ENCODE data around the gene PCCB. TPM values are rescaled to one million over a fixed set of nuclear protein-coding genes. Genes with fewer than 3 reads are reported as not detected.

PCCB gene
- total and polyA plus RNA-seq, 2 donors (not counting 1 experiment from before 2014, with no cell fraction given): 12.1 to 15.5 TPM

GRCh38 chr3:136237961-136238649, 12.0 kb upstream of the PCCB start:
- no peak overlapping the region for H3K27ac ChIP-seq (ENCODE audit: low read length in 2 of 2)
- no peak for ATAC-seq (ENCODE audit: low read depth)
- no peaks in the 10 kb centered on the region for H3K36me3 ChIP-seq (replicated peaks in 1 of 2; ENCODE audit: control extremely low read depth in 1 of 2, control insufficient read depth in 1 of 2, extremely low read depth in 1 of 2, insufficient read depth in 2 of 2, low read length in 1 of 2)
- Mint-ChIP-seq H3K27ac (no peak overlapping the region), H3K4me1 (no peaks in the 10 kb centered on the region), H3K4me3 (no peak overlapping the region), H3K9me3 (ENCODE audit: insufficient read depth) (no peaks in the 10 kb centered on the region), H3K27me3 (peaks cover 17% of the 10 kb centered on the region)
- no peaks in the 10 kb centered on the region for H3K27me3 ChIP-seq (replicated peaks in 1 of 4; ENCODE audit: control extremely low read depth in 1 of 4, control insufficient read depth in 3 of 4, insufficient read depth in 4 of 4, low read length in 3 of 4)
- no peak overlapping the region for H2AFZ ChIP-seq (ENCODE audit: insufficient read depth, low read depth, low read length, poor library complexity, severe bottlenecking)
- ChIA-PET POLR2A (no interaction called here), CTCF (no interaction called here)
- no peaks in the 10 kb centered on the region for H3K4me1 ChIP-seq (ENCODE audit: control insufficient read depth in 2 of 2, insufficient read depth in 2 of 2, low read length in 2 of 2)
- no CpG with 5 or more reads among the region's 4 CpGs for WGBS (ENCODE audit: insufficient coverage)
- intact Hi-C loops (cut with micrococcal nuclease): no loop called here
- DNase-seq: no peak
- no peak overlapping the region for H3K4me2 ChIP-seq (replicated peaks; ENCODE audit: low read depth, low read length, poor library complexity, severe bottlenecking)
- H3K4me3 ChIP-seq (ENCODE audit: control extremely low read depth in 1 of 5, extremely low read depth in 1 of 5, insufficient read depth in 1 of 5, low read depth in 2 of 5, low read length in 4 of 5): no peak overlapping the region
- no peaks in the 10 kb centered on the region for H4K20me1 ChIP-seq (ENCODE audit: control insufficient read depth, insufficient read depth, low read length, poor library complexity, severe bottlenecking)
- no peak overlapping the region for H3K9ac ChIP-seq (ENCODE audit: low read length)
- H3K9me3 ChIP-seq (ENCODE audit: control extremely low read depth in 1 of 3, control insufficient read depth in 2 of 3, insufficient read depth in 1 of 3, low read length in 2 of 3): no peaks in the 10 kb centered on the region
- TF ChIP-seq CTCF (IDR thresholded peaks at IDR 0.05) (no peak), EZH2 (IDR thresholded peaks at IDR 0.05; ENCODE audit: borderline replicate concordance, insufficient read depth, low read depth, low read length, poor library complexity, severe bottlenecking) (no peak)
- no peaks in the 10 kb centered on the region for H3K79me2 ChIP-seq (ENCODE audit: control insufficient read depth, insufficient read depth, low read length)

- no peak overlapping the region for H3K9ac ChIP-seq (ENCODE audit: low read length)
- no peak for ATAC-seq (ENCODE audit: low read depth)
- no peak overlapping the region for H2AFZ ChIP-seq (ENCODE audit: insufficient read depth, low read depth, low read length, poor library complexity, severe bottlenecking)
- H3K4me3 Mint-ChIP-seq: no peak overlapping the region
- no peak overlapping the region for H3K4me3 ChIP-seq (ENCODE audit: control extremely low read depth in 1 of 5, extremely low read depth in 1 of 5, insufficient read depth in 1 of 5, low read depth in 2 of 5, low read length in 4 of 5)
- no peaks in the 10 kb centered on the region for H3K79me2 ChIP-seq (ENCODE audit: control insufficient read depth, insufficient read depth, low read length)
- H3K9me3 ChIP-seq (ENCODE audit: control extremely low read depth in 1 of 3, control insufficient read depth in 2 of 3, insufficient read depth in 1 of 3, low read length in 2 of 3): no peaks in the 10 kb centered on the region
- WGBS (ENCODE audit: insufficient coverage): no CpG with 5 or more reads among the region's 1 CpG
- no peaks in the 10 kb centered on the region for H3K36me3 ChIP-seq (replicated peaks in 1 of 2; ENCODE audit: control extremely low read depth in 1 of 2, control insufficient read depth in 1 of 2, extremely low read depth in 1 of 2, insufficient read depth in 2 of 2, low read length in 1 of 2)
- no peaks in the 10 kb centered on the region for H4K20me1 ChIP-seq (ENCODE audit: control insufficient read depth, insufficient read depth, low read length, poor library complexity, severe bottlenecking)
- POLR2A ChIA-PET: no interaction called here
- H3K27me3 Mint-ChIP-seq: peaks cover 17% of the 10 kb centered on the region
- no peak for DNase-seq
- no peak overlapping the region for H3K27ac ChIP-seq (ENCODE audit: low read length in 2 of 2)
- H3K27ac Mint-ChIP-seq: no peak overlapping the region
- no peaks in the 10 kb centered on the region for H3K9me3 Mint-ChIP-seq (ENCODE audit: insufficient read depth)
- intact Hi-C loops (cut with micrococcal nuclease): no loop called here
- no peak overlapping the region for H3K4me2 ChIP-seq (replicated peaks; ENCODE audit: low read depth, low read length, poor library complexity, severe bottlenecking)
- no peaks in the 10 kb centered on the region for H3K27me3 ChIP-seq (replicated peaks in 1 of 4; ENCODE audit: control extremely low read depth in 1 of 4, control insufficient read depth in 3 of 4, insufficient read depth in 4 of 4, low read length in 3 of 4)
- CTCF ChIA-PET: no interaction called here
- no peaks in the 10 kb centered on the region for H3K4me1 Mint-ChIP-seq
- no peak for TF ChIP-seq CTCF (IDR thresholded peaks at IDR 0.05)
- TF ChIP-seq EZH2 (IDR thresholded peaks at IDR 0.05; ENCODE audit: borderline replicate concordance, insufficient read depth, low read depth, low read length, poor library complexity, severe bottlenecking): no peak
- H3K4me1 ChIP-seq (ENCODE audit: control insufficient read depth in 2 of 2, insufficient read depth in 2 of 2, low read length in 2 of 2): no peaks in the 10 kb centered on the region
Observed at GRCh38 chr3:136239094-136239493, 11.0 kb upstream of the PCCB start.

Measured in B cell (primary cell).